GM04503 (cell line): Measurements from ENCODE around the gene ENDOV.

Experiments
- DNase-seq: peaks from one replicate; pipeline ENCODE4 v3.0.0-alpha.2; 2012; ENCODE audit warnings: low read depth

ENDOV gene

GRCh38 chr17:80468242-80468641 lies 53.3 kb downstream of the ENDOV start:
- no peak for DNase-seq

DNA sequence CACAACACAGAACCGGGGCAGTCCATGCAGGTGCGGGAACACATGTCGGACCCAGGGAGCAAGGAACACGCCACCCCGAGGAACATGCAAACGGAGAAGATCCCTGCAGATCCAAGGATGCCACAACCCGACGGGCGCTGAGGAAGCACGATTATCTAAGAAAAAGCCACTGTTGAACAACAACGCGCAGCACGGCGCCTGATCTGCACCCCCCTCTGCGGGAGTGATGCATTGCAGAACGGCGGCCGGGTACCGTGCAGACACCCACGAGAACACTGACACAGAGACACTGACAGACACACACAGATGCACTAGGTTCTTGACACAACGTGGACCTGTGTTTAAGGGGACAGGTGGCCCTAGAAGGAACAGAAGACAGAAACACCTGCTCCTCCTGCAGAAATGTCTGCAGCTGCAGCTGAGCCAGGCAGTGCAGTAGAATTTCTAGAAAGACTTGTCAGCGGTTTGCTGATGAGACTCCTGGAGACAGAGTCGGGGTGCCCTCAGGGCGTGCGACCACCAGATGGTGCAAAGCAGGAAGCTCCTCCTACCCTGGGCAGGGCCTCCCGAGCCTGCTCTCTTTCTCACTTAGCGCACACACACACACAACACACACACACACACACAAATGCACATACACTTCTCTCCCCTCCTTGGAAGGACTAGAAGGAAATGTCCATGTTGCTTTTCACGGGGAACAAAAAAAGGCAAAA lies 54.0 kb downstream of the ENDOV start:
- DNase-seq = no peak

DNA sequence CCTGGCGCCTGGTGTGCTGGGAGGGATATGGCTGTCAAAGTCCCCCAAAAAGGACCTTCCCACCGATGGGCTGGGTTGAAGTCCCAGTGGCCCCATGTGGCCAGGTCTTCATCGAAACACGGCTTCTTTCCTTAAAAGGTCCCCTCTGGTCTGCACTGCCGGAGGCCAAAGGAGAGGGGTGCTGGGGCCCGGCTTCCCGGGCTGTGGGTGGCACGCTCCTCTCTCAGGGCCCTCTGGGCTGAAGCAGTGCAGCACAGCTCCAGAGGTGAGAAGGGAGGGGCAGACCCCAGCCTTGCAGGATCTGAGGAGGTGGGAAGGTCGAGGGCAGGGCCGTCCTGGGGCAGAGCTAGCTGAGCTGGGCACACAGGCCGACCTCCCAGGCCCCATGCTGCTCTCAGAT lies 54.7 kb downstream of the ENDOV start:
- no peak for DNase-seq

DNA sequence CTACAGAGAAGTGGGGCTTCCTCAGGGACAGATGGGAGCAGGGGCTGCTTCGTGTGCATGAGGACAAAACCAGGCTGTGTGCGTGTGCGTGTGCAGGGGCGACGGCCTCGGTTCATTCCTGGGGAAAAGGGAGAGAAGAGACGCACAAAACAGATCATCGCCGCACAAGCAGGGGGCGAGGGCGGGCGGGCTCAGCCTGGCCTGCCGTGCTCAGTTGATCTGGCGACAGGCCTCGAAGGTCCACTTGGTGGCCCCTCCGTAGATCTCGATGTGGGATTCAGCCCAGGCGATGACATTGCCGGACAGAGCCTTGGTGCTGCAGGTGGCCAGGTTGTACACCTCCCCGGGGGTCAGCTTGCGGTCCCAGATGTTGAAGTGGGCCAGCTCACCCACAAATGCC lies 55.6 kb downstream of the ENDOV start:
- DNase-seq = no peak

GRCh38 chr17:80471922-80472321 lies 57.0 kb downstream of the ENDOV start:
- DNase-seq = no peak

- DNase-seq = no peak
Observed at GRCh38 chr17:80472996-80473395, 58.0 kb downstream of the ENDOV start.

GRCh38 chr17:80473701-80474100 lies 58.7 kb downstream of the ENDOV start:
- DNase-seq = no peak

GRCh38 chr17:80474231-80474960 lies 59.4 kb downstream of the ENDOV start:
- DNase-seq = no peak

- DNase-seq = no peak
Observed at GRCh38 chr17:80474961-80475909, 60.3 kb downstream of the ENDOV start.

DNA sequence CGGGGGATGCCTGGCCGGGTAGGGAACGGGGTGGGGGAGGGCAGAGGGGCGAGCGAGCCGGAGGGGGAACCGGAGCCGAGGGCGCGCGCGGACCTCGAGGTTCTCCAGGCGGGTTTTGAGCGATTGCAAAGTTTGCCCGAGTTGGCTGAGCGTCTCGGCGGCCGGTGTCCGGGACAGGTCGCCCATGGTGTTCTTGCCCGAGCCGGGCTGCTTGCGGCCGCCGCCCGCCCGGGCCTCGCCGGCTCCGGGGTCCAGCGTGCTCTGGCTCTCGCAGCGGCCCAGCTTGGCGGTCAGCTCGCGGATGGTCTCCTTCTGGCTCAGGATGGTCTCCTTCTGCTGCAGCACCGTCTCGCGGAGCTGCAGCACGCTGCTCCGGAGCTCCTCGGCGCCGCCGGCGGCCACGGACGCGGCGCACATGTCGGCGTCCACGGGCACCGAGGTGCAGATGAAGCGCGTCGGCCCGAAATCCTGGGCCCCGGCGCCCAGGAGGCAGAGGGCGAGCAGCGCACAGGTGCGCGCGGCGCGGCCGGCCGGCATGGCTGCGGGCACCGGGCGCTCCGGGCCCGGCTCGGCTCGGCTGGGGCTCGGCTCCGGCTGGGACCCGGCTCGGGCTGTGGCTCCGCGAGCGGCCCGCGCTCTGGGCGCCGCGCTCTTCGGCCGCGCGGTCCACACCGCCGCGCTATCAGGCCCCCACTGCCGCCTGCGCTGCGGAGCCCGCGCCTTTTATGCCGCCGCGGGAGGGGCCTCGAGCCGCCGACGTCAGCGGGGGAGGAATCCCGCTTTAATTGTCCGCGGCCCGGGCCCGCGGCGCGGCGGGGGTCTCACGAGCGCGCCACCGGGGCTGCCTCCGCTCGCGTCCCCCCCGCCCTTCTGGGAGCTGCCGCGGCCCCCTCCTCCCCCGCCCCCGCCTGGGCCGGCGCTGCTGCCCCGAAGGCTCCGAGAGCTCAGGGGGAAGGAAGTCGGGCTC lies 61.2 kb downstream of the ENDOV start, which contains the start of gene NPTX1:
NPTX1 (minus strand) TSS at position 698 of the 967 bp plus-strand sequence; CDS start at position 537, 161 bp downstream.
- DNase-seq = no peak

- DNase-seq = no peak
Observed at GRCh38 chr17:80476877-80477646, 62.1 kb downstream of the ENDOV start.

DNA sequence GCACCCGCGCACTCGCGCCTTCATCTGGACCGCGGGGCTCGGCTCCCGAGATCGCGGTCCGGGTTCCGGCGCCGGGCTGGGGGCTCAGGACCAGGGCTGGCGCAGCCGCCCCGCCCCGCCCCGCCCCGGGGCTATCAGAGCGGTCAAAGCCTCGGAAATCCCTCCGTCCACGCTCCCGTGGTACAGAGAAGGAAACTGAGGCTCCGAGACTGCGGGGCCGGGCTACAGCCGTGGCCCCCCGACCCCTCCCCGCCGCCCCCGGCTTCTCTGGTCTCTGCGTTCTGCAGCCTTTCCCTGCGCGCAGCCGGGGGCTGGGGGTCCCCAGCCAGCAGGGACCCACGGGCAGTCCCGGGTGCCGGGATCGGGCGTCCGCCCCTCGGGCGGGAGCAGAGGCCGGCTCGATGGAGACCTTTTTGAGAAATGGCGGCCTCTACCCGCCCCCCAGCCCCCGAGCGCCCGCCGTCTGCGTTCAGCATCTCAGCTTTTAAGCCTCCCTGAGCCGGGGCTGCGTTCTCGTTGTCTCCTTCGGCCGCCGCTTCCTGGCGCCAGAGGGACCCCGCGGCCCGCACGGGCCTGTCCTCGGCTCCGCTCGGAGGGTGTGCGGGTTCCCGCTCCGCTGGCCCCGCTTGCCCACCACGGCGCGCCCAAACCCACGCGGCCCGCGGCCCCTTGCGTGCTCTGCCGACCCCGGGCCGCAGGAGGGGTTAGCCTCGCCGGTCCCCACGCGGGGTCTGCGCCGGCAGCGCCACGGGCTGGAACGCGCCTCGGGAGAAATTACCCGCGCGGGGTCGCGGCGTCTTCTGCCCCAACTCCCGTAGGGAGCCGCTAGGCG lies 62.9 kb downstream of the ENDOV start:
- no peak for DNase-seq

DNA sequence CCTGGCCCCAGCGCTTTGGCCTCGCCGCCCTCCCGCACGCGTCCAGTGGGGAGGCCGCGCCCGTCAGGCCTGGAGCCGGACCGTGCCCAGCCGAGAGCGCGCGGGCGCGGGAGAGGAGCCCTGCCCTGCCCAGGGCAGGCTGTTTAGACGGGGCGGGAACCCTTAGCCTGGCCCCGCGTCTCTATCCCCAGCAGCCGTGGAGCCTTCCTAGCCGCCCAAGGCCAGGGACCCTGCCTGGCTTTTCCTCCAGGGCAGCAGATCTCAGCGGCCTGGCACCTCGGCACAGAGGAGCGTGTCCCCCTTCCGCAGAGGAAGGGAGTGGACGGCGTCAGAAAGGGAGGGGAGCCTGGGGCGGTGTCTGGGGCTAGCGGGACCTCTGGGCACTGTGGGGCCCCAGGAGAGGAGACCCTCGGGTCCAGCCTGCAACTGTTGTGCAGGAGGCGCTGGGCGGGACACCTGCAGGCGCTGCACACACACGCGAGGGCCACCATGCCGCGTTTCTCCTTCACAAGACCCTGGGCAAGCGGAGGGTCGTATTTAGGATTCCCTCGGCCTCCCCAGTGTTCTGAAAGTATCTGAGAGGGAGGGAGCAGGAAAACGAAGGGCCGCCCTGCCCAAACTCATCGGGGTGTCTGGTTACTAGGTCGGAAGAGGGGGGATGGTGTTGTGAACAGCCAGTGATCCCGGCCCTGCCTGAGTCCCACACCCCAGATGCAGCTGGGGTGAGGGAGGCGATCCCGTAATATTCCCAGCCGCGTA lies 63.7 kb downstream of the ENDOV start:
- DNase-seq = no peak

DNA sequence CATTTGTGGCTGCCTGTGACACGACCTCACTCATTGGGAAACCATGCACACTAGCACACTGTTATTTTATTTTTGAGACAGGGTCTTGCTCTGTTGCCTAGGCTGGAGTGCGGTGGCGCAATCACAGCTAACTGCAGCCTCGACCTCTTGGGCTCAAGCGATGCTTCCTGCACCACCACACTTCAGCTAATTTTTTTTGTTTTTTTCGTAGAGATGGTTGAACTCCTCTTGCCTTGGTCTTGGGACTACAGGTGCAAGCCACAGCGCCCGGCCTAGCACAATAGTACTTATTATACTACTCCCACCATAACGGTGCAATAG lies 64.2 kb downstream of the ENDOV start:
- DNase-seq = no peak

DNA sequence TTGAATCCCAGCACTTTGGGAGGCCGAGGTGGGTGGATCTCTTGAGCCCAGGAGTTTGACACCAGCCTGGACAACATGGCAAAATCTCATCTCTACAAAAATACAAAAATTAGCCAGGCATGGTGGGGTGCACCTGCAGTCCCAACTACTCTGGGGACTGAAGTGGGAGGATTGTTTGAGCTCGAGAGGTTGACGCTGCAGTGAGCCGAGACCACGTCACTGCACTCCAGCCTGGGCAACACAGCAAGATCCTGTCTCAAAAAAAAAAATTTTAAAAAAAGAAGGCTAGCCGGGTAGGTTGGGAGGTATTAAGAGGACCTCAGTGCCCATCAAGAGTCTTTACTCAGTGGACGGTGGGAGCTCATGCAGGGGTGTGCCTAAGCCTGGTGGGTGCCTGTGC lies 65.3 kb downstream of the ENDOV start:
- no peak for DNase-seq

DNA sequence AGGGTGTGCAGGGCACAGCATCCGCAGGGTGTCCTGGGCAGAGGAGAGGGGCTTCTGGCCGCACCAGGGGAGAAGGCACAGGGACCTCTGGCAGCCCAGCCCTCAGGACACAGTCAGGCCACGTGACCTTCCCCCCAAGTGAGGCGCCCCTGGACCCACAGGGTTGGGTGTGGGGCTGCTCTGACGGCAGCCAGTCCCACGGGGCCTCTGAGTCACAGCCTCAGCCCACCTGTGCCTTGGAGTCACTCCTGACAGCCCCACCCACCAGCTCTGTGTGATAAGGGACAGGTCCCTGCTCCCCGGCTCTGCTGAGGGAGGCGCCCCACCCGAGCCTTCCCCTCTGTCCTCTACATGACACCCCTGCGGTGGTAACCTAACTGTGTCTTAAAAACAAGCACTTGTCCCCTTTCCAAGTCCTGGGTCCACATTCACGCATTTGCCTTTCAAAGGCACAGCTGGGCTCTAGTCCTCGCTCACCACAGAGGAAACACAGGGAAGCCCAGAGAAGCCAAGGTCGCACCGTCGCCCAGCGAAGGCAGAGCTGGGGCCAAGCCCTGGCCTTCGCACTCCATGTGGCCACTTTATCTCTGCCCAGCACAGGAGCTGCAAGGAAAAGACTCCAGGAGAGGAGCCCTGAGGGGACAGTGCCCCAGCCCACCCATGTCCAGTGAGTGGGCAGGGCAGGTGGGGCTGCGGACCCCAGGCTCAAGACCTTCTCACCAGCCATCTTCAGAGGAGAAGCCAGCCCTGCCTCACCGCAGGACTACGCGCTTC lies 66.5 kb downstream of the ENDOV start:
- DNase-seq = no peak

DNA sequence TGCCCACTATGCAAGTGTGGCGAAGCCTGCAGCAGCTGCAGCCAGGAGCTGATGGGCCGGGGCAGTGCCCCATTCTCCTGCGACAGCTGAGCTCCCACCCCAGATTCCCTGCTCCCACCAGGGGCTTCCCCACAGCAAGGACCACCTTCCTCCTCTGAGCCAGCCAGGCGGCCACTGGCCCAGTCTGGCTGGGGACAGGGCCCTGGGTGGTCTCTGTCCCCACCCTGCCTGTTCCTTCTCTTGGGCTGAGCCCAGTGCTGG lies 67.0 kb downstream of the ENDOV start:
- DNase-seq = no peak

GRCh38 chr17:80482555-80483308 lies 67.8 kb downstream of the ENDOV start:
- DNase-seq = no peak
